ENCODE measurements around the gene PCDHB13.
A peak's percentile ranks its signal among the peaks of the same experiment; 100 is the strongest.
"Not testable (repeated sequence)": the region's sequence is repeated elsewhere in the genome, so short reads cannot be mapped to it uniquely, and the experiment has no call there.

Gene PCDHB13

DNA sequence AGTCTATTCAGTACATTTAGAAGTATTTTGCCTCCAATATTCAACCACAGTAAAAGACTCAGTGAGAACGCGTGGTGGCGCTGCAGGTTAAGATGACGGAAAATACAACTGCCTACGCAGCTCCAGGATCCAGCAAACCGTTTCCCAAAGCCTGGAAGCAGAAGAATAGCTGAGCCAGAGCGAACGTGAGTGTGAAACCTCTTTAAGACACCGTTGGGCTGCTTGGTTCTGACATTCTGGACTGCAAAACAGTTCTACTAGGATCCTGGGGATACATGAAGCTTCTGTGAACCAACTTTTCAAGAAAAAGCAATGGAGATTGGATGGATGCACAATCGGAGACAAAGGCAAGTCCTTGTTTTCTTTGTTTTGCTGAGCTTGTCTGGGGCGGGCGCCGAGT, 31.5 kb upstream of the PCDHB13 start, which contains the start of gene PCDHB16:
Gene PCDHB16, plus strand, starts transcription at position 140 of the 400 bp plus-strand sequence. Its CDS starts 173 bp downstream, at position 313.
- no peak within 1 kb of the TSS for H3K27ac ChIP-seq
- TF ChIP-seq, protein P1, sequence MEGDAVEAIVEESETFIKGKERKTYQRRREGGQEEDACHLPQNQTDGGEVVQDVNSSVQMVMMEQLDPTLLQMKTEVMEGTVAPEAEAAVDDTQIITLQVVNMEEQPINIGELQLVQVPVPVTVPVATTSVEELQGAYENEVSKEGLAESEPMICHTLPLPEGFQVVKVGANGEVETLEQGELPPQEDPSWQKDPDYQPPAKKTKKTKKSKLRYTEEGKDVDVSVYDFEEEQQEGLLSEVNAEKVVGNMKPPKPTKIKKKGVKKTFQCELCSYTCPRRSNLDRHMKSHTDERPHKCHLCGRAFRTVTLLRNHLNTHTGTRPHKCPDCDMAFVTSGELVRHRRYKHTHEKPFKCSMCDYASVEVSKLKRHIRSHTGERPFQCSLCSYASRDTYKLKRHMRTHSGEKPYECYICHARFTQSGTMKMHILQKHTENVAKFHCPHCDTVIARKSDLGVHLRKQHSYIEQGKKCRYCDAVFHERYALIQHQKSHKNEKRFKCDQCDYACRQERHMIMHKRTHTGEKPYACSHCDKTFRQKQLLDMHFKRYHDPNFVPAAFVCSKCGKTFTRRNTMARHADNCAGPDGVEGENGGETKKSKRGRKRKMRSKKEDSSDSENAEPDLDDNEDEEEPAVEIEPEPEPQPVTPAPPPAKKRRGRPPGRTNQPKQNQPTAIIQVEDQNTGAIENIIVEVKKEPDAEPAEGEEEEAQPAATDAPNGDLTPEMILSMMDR (conservative IDR thresholded peaks at IDR 0.05), result peak; percentile 74

DNA sequence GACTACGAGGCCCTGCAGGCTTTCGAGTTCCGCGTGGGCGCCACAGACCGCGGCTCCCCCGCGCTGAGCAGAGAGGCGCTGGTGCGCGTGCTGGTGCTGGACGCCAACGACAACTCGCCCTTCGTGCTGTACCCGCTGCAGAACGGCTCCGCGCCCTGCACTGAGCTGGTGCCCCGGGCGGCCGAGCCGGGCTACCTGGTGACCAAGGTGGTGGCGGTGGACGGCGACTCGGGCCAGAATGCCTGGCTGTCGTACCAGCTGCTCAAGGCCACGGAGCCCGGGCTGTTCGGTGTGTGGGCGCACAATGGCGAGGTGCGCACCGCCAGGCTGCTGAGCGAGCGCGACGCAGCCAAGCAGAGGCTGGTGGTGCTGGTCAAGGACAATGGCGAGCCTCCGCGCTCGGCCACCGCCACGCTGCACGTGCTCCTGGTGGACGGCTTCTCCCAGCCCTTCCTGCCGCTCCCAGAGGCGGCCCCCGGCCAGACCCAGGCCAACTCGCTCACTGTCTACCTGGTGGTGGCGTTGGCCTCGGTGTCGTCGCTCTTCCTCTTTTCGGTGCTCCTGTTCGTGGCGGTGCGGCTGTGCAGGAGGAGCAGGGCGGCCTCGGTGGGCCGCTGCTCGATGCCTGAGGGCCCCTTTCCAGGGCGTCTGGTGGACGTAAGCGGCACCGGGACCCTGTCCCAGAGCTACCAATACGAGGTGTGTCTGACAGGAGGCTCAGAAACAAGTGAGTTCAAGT, 29.4 kb upstream of the PCDHB13 start:
- H3K27ac ChIP-seq, result not testable (repeated sequence)

DNA sequence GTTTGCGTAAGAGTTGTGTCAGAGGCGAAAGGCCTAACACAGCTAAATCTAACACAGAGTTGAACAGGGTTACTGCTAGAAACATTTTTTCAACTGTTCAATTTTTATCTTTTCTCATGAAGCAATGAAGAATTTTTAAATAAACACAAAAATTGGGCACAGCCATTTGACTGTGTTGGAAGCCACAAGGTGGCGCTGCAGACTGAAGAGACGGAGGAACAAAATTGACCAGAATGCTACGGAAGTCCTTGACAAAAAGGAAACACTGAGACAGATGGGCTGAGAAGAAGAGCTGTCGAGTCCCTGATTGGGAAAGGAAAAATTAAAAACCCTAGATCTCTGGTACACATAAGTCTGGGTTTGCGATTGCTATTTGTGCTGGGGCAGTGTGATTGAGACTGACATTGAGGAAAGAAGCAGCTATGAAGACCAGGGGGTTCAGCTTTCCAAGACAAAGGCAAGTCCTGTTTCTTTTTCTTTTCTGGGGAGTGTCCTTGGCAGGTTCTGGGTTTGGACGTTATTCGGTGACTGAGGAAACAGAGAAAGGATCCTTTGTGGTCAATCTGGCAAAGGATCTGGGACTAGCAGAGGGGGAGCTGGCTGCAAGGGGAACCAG, 26.7 kb upstream of the PCDHB13 start, which contains the start of gene PCDHB9:
Gene PCDHB9, plus strand, starts transcription at position 265 of the 616 bp plus-strand sequence. Its CDS starts 158 bp downstream, at position 423.
- H3K27ac ChIP-seq, result no peak within 1 kb of the TSS

DNA sequence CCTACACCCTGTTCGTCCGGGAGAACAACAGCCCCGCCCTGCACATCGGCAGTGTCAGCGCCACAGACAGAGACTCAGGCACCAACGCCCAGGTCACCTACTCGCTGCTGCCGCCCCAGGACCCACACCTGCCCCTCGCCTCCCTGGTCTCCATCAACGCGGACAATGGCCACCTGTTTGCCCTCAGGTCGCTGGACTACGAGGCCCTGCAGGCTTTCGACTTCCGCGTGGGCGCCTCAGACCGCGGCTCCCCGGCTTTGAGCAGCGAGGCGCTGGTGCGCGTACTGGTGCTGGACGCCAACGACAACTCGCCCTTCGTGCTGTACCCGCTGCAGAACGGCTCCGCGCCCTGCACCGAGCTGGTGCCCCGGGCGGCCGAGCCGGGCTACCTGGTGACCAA, 25.0 kb upstream of the PCDHB13 start:
- not testable (repeated sequence) for H3K27ac ChIP-seq

More for the DNA sequence above, 26.7 kb upstream of the PCDHB13 start, which contains the start of gene PCDHB9:
- TF ChIP-seq, protein P1 (conservative IDR thresholded peaks at IDR 0.05), result peak; percentile 86

DNA sequence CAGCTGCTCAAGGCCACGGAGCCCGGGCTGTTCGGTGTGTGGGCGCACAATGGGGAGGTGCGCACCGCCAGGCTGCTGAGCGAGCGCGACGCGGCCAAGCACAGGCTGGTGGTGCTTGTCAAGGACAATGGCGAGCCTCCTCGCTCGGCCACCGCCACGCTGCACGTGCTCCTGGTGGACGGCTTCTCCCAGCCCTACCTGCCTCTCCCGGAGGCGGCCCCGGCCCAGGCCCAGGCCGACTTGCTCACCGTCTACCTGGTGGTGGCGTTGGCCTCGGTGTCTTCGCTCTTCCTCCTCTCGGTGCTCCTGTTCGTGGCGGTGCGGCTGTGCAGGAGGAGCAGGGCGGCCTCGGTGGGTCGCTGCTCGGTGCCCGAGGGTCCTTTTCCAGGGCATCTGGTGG, 24.6 kb upstream of the PCDHB13 start:
- not testable (repeated sequence) for H3K27ac ChIP-seq

DNA sequence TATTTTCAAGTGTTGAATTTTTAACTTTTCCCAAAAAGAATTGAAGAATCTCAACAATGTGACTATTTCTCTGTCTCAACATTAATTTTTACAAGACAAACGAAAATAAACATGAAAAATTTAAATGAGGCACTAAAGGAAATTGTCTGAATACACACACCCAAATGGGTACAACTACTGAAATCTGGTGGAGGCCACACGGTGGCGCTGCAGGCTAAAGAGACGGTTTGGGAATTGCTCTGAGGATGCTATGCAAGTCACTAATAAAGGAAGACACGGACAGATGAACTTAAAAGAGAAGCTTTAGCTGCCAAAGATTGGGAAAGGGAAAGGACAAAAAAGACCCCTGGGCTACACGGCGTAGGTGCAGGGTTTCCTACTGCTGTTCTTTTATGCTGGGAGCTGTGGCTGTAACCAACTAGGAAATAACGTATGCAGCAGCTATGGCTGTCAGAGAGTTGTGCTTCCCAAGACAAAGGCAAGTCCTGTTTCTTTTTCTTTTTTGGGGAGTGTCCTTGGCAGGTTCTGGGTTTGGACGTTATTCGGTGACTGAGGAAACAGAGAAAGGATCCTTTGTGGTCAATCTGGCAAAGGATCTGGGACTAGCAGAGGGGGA, 21.5 kb upstream of the PCDHB13 start, which contains the start of gene PCDHB10:
Gene PCDHB10, plus strand, starts transcription at position 244 of the 616 bp plus-strand sequence. Its CDS starts 200 bp downstream, at position 444.
- TF ChIP-seq, protein P1 (conservative IDR thresholded peaks at IDR 0.05), result peak; percentile 91
- H3K27ac ChIP-seq, result peak within 1 kb of the TSS; percentile 42; the same call in 1 of the 2 replicates

DNA sequence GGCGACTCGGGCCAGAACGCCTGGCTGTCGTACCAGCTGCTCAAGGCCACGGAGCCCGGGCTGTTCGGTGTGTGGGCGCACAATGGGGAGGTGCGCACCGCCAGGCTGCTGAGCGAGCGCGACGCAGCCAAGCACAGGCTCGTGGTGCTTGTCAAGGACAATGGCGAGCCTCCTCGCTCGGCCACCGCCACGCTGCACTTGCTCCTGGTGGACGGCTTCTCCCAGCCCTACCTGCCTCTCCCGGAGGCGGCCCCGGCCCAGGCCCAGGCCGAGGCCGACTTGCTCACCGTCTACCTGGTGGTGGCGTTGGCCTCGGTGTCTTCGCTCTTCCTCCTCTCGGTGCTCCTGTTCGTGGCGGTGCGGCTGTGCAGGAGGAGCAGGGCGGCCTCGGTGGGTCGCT, 19.4 kb upstream of the PCDHB13 start:
- not testable (repeated sequence) for H3K27ac ChIP-seq

DNA sequence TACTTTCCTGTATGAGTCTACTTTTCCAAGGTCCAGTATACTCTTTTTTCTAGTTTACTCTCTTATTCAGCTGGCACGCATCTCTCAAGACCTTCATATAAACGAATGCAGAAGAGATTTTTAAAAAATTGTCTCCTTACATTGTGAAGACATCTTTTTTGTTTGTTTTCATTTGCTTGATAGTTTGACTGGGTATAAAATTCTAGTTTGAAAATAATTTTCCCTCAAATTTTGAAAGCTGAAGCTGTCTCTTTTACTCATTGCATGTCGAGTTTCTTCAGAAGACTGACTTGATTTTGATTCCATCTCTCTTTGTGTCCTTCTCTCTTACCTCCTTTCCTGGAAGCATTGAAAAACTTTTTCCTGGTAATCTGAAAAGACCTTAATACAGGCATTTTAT, 17.4 kb upstream of the PCDHB13 start:
- TF ChIP-seq, protein P1 (conservative IDR thresholded peaks at IDR 0.05), result no peak
- H3K27ac ChIP-seq, result no peak overlapping the region

DNA sequence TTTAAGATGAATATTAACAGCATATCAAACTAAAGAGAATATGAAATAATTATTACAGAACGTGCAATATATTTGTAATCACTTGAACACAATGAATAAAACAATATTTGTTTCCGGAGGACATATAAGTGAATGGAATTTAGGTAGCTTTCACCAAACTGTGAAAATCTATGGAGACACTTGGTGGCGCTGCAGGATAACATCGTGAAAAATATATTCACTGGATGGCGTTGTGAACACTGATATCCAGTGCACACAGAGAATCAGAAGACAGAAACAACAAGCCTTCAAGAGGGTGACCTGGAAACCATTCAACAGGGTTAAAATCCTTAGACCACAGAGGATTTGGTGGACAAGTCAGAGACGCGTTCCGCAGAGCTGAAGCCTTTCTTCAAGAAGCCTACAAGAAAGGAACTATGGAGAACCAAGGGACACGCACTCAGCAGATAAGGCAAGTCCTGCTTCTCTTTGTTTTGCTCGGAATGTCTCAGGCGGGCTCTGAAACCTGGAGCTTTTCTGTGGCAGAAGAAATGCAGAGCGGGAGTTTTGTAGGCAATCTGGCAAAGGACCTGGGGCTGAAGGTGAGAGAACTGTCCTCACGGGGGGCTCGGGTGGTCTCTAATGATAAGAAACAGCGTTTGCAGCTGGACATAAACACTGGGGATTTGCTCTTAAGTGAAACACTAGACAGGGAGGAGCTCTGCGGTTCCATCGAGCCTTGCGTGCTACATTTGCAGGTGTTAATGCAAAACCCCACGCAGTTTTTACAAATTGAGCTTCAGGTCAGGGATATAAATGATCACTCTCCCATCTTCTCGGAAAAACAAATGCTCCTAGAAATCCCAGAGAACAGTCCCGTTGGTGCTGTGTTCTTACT, 14.1 kb upstream of the PCDHB13 start, which contains the start of gene PCDHB11:
Gene PCDHB11, plus strand, starts transcription at position 269 of the 877 bp plus-strand sequence. Its CDS starts 148 bp downstream, at position 417.
- H3K27ac ChIP-seq, result peak within 1 kb of the TSS; percentile 73
- TF ChIP-seq, protein P1 (conservative IDR thresholded peaks at IDR 0.05), result peak; percentile 87

DNA sequence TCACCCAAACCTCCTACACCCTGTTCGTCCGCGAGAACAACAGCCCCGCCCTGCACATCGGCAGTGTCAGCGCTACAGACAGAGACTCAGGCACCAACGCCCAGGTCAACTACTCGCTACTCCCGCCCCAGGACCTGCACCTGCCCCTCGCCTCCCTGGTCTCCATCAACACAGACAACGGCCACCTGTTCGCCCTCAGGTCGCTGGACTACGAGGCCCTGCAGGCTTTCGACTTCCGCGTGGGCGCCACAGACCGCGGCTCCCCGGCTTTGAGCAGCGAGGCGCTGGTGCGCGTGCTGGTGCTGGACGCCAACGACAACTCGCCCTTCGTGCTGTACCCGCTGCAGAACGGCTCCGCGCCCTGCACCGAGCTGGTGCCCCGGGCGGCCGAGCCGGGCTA, 12.6 kb upstream of the PCDHB13 start:
- H3K27ac ChIP-seq, result not testable (repeated sequence)

DNA sequence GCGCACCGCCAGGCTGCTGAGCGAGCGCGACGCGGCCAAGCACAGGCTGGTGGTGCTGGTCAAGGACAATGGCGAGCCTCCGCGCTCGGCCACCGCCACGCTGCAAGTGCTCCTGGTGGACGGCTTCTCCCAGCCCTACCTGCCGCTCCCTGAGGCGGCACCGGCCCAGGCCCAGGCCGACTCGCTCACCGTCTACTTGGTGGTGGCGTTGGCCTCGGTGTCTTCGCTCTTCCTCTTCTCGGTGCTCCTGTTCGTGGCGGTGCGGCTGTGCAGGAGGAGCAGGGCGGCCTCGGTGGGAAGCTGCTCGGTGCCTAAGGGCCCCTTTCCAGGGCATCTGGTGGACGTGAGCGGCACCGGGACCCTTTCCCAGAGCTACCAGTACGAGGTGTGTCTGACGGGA, 12.1 kb upstream of the PCDHB13 start:
- H3K27ac ChIP-seq, result not testable (repeated sequence)

Measured in VCaP (cell line).